ENCODE results near the gene LRRC7.

Gene LRRC7

DNA sequence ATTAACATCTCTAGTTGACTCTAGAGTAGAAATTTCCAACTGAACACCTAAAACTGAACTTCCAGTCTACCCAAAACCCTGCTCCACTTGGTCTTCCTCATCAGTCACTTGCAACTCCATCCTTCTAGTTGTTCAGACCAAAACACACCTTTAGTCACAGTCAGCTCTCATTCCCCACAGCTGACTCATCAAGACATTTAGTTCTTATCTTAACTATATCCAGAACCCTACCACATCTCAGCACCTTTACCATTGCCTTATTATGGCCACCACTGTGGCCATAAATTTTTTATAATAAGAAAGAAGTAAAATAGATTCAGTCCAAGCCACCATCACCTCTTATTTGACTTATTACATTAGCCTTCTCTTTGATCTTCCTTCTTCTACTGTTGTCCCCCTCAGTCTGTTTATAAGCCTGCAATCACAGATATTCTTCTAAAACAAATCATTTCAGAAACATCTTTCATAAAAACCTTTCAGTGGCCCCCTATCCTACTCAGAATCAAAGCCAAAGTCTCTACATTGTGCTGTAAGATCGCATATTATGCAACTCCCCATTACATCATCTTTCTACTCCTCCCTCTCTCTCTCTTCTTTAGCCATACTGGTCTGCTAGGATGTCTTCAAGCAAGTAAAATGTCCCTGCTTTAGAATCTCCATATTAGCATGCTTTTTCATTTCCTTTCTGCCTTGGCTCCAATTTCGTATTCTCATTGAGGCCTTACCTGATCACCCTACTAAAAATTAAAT lies 361.8 kb downstream of the LRRC7 start:
- H3K4me1 Mint-ChIP-seq, result no peaks in the 10 kb centered on the region
- H3K9me3 Mint-ChIP-seq, result peaks cover 21% of the 10 kb centered on the region
- no peak overlapping the region for H3K27ac Mint-ChIP-seq

DNA sequence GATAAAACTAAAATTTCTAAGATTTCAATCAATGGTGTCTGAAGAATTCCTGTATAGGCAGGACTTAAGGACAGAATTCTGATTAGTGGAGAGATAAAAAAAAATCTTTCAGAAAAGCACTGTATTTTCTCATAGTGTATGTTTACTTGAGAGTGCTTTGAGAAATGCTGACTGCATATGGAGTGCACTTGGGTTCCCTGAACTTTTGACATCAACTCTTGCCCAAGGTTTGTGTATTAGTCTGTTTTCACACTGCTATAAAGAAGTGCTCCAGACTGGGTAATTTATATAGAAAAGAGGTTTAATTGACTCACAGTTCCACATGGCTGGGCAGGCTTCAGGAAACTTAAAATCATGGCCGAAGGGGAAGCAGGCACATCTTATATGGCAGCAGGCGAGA lies 362.7 kb downstream of the LRRC7 start:
- no peaks in the 10 kb centered on the region for H3K4me1 Mint-ChIP-seq
- H3K27me3 Mint-ChIP-seq (ENCODE audit: low read depth), result no peaks in the 10 kb centered on the region
- no peak overlapping the region for H3K27ac Mint-ChIP-seq
- TF ChIP-seq, protein P1, sequence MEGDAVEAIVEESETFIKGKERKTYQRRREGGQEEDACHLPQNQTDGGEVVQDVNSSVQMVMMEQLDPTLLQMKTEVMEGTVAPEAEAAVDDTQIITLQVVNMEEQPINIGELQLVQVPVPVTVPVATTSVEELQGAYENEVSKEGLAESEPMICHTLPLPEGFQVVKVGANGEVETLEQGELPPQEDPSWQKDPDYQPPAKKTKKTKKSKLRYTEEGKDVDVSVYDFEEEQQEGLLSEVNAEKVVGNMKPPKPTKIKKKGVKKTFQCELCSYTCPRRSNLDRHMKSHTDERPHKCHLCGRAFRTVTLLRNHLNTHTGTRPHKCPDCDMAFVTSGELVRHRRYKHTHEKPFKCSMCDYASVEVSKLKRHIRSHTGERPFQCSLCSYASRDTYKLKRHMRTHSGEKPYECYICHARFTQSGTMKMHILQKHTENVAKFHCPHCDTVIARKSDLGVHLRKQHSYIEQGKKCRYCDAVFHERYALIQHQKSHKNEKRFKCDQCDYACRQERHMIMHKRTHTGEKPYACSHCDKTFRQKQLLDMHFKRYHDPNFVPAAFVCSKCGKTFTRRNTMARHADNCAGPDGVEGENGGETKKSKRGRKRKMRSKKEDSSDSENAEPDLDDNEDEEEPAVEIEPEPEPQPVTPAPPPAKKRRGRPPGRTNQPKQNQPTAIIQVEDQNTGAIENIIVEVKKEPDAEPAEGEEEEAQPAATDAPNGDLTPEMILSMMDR (IDR thresholded peaks at IDR 0.05; ENCODE audit: unreplicated experiment in 3 of 3), result no peak
- H3K4me3 Mint-ChIP-seq, result no peak overlapping the region
- peaks cover 21% of the 10 kb centered on the region for H3K9me3 Mint-ChIP-seq
- peaks cover 4% of the 10 kb centered on the region for H3K36me3 Mint-ChIP-seq (ENCODE audit: low read depth)

More for the DNA sequence above, 361.8 kb downstream of the LRRC7 start:
- Mint-ChIP-seq H3K27me3 (ENCODE audit: low read depth) (no peaks in the 10 kb centered on the region), H3K4me3 (no peak overlapping the region), H3K36me3 (ENCODE audit: low read depth) (peaks cover 4% of the 10 kb centered on the region)
- TF ChIP-seq, protein P1 (IDR thresholded peaks at IDR 0.05; ENCODE audit: unreplicated experiment in 3 of 3), result no peak

DNA sequence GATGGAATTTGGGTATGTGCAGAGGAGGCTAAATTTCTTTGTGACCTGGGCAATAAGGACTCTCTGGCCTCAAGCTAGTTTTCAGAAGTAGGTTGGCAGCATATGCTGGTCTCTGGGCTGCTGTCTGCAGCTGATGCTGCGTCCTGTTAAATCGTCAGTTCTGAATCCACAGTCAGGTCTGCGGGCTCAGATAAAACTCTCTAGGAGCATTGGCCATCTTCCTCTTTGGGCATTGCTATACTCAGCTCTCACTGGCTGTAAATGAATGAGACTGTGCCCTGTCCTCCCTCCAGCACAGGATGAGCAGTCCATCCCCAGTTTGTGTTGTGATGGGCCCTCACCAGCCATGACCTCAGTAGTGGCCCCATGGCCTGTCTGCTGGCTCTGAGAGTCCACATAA lies 365.0 kb downstream of the LRRC7 start:
- Mint-ChIP-seq H3K36me3 (ENCODE audit: low read depth) (peaks cover 4% of the 10 kb centered on the region), H3K9me3 (peaks cover 12% of the 10 kb centered on the region), H3K27ac (no peak overlapping the region), H3K4me3 (no peak overlapping the region), H3K4me1 (no peaks in the 10 kb centered on the region), H3K27me3 (ENCODE audit: low read depth) (no peaks in the 10 kb centered on the region)
- TF ChIP-seq, protein P1 (IDR thresholded peaks at IDR 0.05; ENCODE audit: unreplicated experiment in 3 of 3), result no peak

DNA sequence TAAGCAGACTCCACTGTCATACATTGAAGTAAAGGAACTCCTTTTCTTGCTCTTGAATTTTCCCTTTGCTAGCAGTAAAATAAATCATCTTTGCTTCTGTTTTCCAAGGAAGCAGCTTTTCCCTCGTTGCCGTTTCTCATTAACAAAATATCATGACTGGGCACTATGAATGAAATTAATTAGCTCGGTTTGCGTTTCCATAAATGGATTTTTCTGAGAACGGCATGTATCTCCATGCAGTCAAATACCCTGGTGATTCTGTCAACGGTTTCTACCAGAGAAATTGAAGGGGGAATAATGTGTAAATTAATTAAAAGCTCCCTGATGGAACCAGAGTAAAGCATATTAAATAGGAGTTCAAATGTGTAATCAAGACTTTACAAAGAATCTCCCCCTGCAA lies 372.5 kb downstream of the LRRC7 start:
- peaks cover 7% of the 10 kb centered on the region for H3K9me3 Mint-ChIP-seq
- H3K27me3 Mint-ChIP-seq (ENCODE audit: low read depth), result no peaks in the 10 kb centered on the region
- H3K4me3 Mint-ChIP-seq, result no peak overlapping the region
- H3K4me1 Mint-ChIP-seq, result no peaks in the 10 kb centered on the region
- no peaks in the 10 kb centered on the region for H3K36me3 Mint-ChIP-seq (ENCODE audit: low read depth)
- no peak overlapping the region for H3K27ac Mint-ChIP-seq
- TF ChIP-seq, protein P1 (IDR thresholded peaks at IDR 0.05; ENCODE audit: unreplicated experiment in 3 of 3), result no peak

DNA sequence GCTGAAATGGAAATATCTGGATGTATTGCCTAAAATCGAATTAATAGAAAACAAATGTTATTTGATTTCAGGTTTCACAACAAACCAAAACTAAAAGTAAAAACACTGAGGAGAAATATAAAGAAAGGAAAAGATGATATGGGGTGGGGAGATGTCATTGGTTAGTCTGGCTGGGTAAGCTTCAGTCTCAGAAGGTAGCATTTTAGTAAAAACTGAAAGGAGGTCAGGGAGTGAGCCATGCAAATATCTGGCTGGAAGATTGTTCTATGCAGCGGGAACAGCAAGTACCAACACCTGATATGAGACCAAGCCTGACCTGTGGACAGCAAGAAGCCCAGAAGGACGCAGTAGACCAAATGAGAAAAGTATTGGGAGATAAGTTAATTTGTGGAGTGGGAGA lies 373.1 kb downstream of the LRRC7 start:
- Mint-ChIP-seq H3K27ac (no peak overlapping the region), H3K4me3 (no peak overlapping the region), H3K4me1 (no peaks in the 10 kb centered on the region), H3K36me3 (ENCODE audit: low read depth) (no peaks in the 10 kb centered on the region), H3K27me3 (ENCODE audit: low read depth) (no peaks in the 10 kb centered on the region), H3K9me3 (peaks cover 11% of the 10 kb centered on the region)
- TF ChIP-seq, protein P1 (IDR thresholded peaks at IDR 0.05; ENCODE audit: unreplicated experiment in 3 of 3), result no peak

DNA sequence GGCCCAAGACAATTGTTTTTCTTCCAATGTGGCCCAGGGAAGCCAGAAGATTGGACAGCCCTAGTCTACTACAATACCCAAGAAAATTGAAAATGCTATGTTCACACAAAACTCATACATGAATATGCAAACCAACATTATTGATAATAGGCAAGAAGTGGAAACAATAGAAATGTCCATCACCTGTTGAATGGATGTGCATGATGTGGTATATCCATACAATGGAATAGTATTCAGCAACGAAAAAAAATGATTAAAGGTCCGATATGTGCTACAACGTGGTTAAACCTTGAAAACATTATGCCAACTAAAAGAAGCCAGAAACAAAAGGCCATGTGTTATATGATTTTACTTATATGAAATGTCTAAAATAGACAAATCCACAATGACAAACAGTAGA lies 375.3 kb downstream of the LRRC7 start:
- no peak overlapping the region for H3K4me3 Mint-ChIP-seq
- H3K36me3 Mint-ChIP-seq (ENCODE audit: low read depth), result no peaks in the 10 kb centered on the region
- TF ChIP-seq, protein P1 (IDR thresholded peaks at IDR 0.05; ENCODE audit: unreplicated experiment in 3 of 3), result no peak
- no peaks in the 10 kb centered on the region for H3K4me1 Mint-ChIP-seq
- no peak overlapping the region for H3K27ac Mint-ChIP-seq
- H3K27me3 Mint-ChIP-seq (ENCODE audit: low read depth), result no peaks in the 10 kb centered on the region
- peaks cover 11% of the 10 kb centered on the region for H3K9me3 Mint-ChIP-seq
